ENCODE results near the gene IFT43.

DNA sequence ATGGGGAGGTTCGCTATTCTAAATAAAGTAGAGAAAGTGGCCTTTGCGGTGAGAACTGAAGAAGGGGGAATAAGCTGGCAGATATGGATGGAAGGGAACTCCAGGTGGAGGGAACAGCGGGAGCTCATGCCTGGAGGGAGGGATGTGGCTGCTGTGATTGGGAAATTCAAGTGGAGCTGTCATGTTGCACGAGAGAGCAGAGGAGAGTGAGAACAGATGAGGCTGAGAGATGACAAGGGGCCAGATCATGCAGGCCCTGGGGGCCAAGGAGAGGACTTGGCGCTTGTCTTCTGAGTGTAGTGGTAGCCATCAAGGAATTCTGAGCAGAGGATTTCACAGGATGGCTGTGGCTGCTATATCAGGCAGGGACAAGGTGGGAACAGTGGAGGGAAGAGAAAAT is 38.8 kb upstream of the IFT43 start:
- TF ChIP-seq, protein P1, sequence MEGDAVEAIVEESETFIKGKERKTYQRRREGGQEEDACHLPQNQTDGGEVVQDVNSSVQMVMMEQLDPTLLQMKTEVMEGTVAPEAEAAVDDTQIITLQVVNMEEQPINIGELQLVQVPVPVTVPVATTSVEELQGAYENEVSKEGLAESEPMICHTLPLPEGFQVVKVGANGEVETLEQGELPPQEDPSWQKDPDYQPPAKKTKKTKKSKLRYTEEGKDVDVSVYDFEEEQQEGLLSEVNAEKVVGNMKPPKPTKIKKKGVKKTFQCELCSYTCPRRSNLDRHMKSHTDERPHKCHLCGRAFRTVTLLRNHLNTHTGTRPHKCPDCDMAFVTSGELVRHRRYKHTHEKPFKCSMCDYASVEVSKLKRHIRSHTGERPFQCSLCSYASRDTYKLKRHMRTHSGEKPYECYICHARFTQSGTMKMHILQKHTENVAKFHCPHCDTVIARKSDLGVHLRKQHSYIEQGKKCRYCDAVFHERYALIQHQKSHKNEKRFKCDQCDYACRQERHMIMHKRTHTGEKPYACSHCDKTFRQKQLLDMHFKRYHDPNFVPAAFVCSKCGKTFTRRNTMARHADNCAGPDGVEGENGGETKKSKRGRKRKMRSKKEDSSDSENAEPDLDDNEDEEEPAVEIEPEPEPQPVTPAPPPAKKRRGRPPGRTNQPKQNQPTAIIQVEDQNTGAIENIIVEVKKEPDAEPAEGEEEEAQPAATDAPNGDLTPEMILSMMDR (conservative IDR thresholded peaks at IDR 0.05): no peak
- no peak for TF ChIP-seq ZFX (IDR thresholded peaks at IDR 0.05)
